ENCODE data around the gene ORAI3.

The ORAI3 gene

DNA sequence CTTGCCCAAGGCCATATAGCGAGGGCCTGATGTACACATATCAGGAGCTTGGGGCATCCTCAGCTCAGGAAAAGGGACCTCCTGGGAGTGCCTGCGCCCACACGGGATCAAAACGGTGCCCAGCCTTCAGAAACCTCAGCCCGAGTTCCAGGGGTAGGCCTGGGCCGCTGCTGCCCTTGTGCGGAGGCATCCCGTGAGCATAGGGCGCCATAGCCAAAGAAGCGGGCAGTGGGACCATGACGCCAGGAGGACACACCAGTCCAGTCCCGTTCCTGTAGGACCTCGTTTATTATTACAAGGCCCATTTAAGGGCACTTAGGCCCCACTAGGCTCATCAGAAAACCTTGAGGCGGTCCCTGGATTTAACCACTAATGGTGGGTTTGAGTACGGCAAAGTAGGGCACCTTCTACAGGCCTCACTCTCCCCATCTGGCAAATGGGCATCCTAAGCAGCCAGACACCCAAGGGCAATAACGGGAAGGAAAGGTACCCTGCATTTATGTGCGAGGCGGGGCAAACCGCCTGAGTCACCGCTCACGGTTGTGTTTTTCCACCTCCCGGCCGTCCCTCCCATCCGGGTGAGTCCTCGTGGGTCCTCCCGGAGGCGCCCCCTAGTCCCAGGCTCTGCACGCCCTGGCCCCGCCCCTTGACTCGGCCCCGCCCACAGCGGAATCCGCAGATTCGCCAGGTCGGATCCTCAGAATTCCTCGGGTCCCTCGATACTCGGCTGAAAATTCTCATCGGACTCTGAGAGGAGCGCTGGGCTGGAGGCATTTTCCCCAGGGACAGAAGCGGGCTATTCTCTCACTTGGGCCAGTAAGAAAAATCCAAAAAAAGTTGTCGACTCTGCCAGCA, 8.0 kb downstream of the ORAI3 start:
- Histone ChIP-seq H3K27me3 (ENCODE audit: insufficient read depth, poor library complexity, severe bottlenecking) (no peaks in the 10 kb centered on the region), H3K4me3 (ENCODE audit: severe bottlenecking) (peak overlapping the region; percentile 91), H3K9me3 (ENCODE audit: severe bottlenecking) (no peaks in the 10 kb centered on the region), H3K27ac (ENCODE audit: poor library complexity, severe bottlenecking) (peak overlapping the region; percentile 79), H3K36me3 (ENCODE audit: low read depth) (peaks cover 30% of the 10 kb centered on the region), H3K4me1 (ENCODE audit: insufficient read depth, poor library complexity, severe bottlenecking) (no peaks in the 10 kb centered on the region)
- TF ChIP-seq, protein P1, sequence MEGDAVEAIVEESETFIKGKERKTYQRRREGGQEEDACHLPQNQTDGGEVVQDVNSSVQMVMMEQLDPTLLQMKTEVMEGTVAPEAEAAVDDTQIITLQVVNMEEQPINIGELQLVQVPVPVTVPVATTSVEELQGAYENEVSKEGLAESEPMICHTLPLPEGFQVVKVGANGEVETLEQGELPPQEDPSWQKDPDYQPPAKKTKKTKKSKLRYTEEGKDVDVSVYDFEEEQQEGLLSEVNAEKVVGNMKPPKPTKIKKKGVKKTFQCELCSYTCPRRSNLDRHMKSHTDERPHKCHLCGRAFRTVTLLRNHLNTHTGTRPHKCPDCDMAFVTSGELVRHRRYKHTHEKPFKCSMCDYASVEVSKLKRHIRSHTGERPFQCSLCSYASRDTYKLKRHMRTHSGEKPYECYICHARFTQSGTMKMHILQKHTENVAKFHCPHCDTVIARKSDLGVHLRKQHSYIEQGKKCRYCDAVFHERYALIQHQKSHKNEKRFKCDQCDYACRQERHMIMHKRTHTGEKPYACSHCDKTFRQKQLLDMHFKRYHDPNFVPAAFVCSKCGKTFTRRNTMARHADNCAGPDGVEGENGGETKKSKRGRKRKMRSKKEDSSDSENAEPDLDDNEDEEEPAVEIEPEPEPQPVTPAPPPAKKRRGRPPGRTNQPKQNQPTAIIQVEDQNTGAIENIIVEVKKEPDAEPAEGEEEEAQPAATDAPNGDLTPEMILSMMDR (IDR thresholded peaks at IDR 0.05; ENCODE audit: poor library complexity, severe bottlenecking) = peak; percentile 38
- ATAC-seq (ENCODE audit: low read depth) (peak; percentile 71), DNase-seq (ENCODE audit: low spot score) (peak; percentile 92)

DNA sequence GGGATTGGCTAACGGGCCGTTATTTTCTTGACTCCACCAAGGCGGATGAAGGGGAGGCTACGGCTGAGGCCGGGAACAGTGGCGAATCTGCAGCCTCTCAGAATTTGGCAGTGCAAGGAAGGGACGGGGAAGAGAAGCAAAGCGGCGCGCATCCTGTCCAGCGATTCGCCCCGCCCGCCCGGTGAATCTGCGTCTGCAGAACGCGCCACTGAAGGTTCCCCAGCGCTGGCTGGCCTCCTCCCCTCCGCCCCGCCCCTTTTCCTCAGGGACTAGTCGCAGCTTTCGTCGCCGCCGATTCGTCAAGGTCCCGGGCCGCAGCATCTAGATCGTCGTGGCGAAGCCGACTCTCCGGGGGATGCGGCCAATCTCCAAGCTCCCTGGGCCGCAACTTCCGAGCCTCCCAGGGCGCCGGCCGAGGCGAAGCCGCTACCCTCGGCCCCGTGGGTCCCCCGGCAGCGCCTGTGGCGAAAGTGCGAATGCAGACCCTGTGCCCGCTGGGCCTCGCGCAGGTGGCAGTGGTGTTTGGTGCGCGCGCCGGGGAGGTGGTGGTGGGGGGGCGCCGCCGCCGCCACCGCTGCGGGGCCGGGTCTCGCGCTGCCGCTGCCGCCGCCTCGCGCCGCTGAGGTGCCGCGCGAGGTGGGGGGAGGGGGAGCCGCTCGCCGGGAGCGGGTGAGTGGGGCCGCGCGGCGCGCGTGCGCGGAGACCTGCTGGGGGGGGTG, 8.7 kb downstream of the ORAI3 start, which contains the start of gene SETD1A:
TSS of gene SETD1A (plus strand) at position 299 of the 719 bp plus-strand sequence. CDS start 978 bp downstream, outside the sequence.
- Histone ChIP-seq H3K9me3 (ENCODE audit: severe bottlenecking) (no peaks in the 10 kb centered on the region), H3K27ac (ENCODE audit: poor library complexity, severe bottlenecking) (peak within 1 kb of the TSS; percentile 79), H3K4me3 (ENCODE audit: severe bottlenecking) (peak within 1 kb of the TSS; percentile 91), H3K27me3 (ENCODE audit: insufficient read depth, poor library complexity, severe bottlenecking) (no peaks in the 10 kb centered on the region), H3K36me3 (ENCODE audit: low read depth) (peaks cover 38% of the 10 kb centered on the region), H3K4me1 (ENCODE audit: insufficient read depth, poor library complexity, severe bottlenecking) (no peaks in the 10 kb centered on the region)
- peak; percentile 77 for ATAC-seq (ENCODE audit: low read depth)
- peak; percentile 97 for DNase-seq (ENCODE audit: low spot score)
- TF ChIP-seq, protein P1 (IDR thresholded peaks at IDR 0.05; ENCODE audit: poor library complexity, severe bottlenecking) = no peak

GRCh38 chr16:30958175-30959079, 9.6 kb downstream of the ORAI3 start:
- peak overlapping the region; percentile 91 for H3K4me3 ChIP-seq (ENCODE audit: severe bottlenecking)
- ATAC-seq (ENCODE audit: low read depth) (peak; percentile 33), DNase-seq (ENCODE audit: low spot score) (no peak)
- H3K4me1 ChIP-seq (ENCODE audit: insufficient read depth, poor library complexity, severe bottlenecking) = no peaks in the 10 kb centered on the region
- TF ChIP-seq, protein P1 (IDR thresholded peaks at IDR 0.05; ENCODE audit: poor library complexity, severe bottlenecking) = no peak
- no peaks in the 10 kb centered on the region for H3K9me3 ChIP-seq (ENCODE audit: severe bottlenecking)
- H3K36me3 ChIP-seq (ENCODE audit: low read depth) = peaks cover 46% of the 10 kb centered on the region
- no peaks in the 10 kb centered on the region for H3K27me3 ChIP-seq (ENCODE audit: insufficient read depth, poor library complexity, severe bottlenecking)
- peak overlapping the region; percentile 79 for H3K27ac ChIP-seq (ENCODE audit: poor library complexity, severe bottlenecking)

GRCh38 chr16:30961384-30961783, 12.5 kb downstream of the ORAI3 start:
- Histone ChIP-seq H3K9me3 (ENCODE audit: severe bottlenecking) (no peaks in the 10 kb centered on the region), H3K27me3 (ENCODE audit: insufficient read depth, poor library complexity, severe bottlenecking) (no peaks in the 10 kb centered on the region), H3K27ac (ENCODE audit: poor library complexity, severe bottlenecking) (no peak overlapping the region), H3K4me3 (ENCODE audit: severe bottlenecking) (no peak overlapping the region), H3K36me3 (ENCODE audit: low read depth) (peaks cover 71% of the 10 kb centered on the region), H3K4me1 (ENCODE audit: insufficient read depth, poor library complexity, severe bottlenecking) (no peaks in the 10 kb centered on the region)
- DNase-seq (ENCODE audit: low spot score) = no peak
- TF ChIP-seq, protein P1 (IDR thresholded peaks at IDR 0.05; ENCODE audit: poor library complexity, severe bottlenecking) = no peak
- ATAC-seq (ENCODE audit: low read depth) = no peak

Measured in RWPE2 (cell line).